Renal pelvis (tissue), 4 donors: ENCODE results near the gene MAP3K7. TPM values are rescaled to one million over a fixed set of nuclear protein-coding genes. Genes with fewer than 3 reads are reported as not detected.
"Not testable (repeated sequence)": the region's sequence is repeated elsewhere in the genome, so short reads cannot be mapped to it uniquely, and the experiment has no call there.

Experiments
- DNase-seq: peaks from one replicate; pipeline ENCODE4 v3.0.0-alpha.2; 2013
- polyA plus RNA-seq, 3 donors: library from polyadenylated mRNA; unstranded; fragments of 120-200 nt; gene quantifications; one replicate each; pipeline ENCODE4 v1.2.1, GENCODE V29; 2013; ENCODE audit not compliant: insufficient read length in 3 of 3

Gene MAP3K7
- polyA plus RNA-seq, 3 donors: 44.1 to 50.2 (median 48.8) TPM

DNA sequence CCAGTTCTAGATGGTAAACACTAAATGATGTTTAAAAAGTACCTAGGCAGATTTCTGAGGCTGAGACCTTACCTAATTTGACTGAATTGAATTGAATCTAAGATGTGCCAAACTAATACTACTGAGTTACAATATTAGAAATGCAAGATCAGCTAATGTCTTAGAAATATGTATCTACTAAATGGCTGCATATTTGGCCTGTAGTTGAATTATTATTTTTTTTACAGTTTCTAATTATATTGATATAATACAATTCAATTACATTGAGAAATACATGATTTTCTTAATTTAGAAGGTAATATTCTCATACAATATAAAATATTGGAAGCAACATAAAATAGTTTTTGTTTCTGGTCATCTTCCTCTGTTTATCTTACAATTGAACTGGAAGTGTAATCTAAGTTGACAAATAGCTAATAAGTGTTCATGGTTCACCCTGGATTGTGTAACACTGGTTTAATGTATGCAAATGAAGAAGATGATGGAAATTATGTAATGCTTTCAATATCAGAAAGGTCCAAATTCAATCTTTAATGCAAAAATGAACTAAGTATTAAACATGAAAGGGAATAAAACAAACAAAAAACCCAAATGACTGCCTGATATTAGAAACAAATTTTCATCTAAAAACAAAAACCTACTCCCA is 2.9 kb downstream of the MAP3K7 start:
- no peak for DNase-seq

DNA sequence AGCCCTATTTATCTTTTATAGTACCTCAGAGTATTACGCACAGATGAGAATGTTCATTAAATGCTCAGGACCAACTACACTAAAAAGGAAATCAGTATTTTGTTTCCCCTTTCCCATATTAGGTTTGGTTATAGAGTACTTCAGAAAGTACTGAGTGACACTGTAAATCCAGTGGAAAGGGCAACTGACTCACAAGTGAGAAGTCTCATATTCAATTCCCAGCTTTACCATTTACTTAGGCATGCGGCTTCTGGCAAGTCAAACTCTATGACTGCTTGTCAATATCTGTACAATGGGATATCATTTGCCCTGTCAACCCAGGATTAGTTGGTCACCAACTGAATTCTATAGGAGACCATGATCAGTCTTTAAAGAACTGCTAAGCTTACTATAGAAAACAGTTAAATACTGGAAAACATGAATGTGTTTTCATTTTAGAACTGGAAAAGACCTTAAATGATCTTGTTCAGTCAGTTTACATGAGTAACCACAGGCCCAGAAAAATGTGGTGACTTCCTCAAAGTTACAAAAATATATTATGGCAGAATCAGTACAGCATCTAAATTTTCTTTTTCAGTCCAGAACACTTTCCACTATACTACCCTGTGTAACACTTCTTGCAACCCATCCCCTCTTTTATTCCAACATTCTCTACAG is 3.6 kb downstream of the MAP3K7 start:
- no peak for DNase-seq

DNA sequence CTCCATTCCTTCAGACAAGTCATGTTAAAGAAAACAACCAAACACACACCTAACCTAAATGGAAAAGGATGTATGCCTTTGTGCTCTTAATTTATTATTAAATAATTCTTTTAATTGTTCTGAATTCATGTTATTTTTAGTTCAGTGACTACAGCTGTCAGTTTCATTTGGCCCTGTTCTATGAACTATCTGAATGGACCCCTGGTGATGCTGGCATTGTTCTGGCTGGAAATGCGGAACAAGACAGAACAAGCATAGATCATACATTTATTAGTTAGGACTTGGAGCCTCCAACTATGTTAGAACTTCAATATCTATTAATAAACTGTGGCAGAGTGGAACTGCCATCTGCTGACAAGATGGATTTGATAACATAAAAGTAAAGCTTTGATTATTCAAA is 5.7 kb downstream of the MAP3K7 start:
- no peak for DNase-seq

DNA sequence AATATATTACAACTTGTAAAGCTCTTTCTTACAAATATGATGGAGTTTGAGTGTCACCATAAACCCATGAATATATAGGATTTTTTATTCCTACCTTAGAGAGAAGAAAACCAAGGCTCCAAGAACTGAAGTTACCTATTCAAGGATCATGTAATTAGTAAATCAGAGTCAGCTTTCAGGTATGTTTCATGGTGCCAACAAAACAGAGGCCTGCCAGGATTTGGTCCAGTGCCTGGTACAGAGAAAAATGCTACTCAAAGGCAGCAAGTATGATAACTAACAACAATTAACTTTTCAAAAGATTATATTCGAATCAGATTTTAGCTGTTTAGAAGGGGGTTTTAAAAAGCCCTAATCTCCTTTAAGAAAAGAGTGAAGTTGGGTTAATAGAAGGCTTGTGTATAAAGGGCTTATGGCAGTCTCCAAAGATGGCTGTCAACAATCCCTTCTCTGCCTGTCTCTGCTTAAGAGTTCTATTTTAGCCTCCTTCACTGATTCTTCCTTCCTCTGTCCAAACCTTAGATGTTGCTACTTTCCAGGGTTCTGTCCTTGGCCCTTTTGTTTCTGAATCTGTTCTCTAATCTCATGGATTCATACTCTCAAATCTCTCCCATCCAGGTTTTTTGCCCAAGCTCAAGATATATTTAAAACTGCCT is 7.8 kb downstream of the MAP3K7 start:
- no peak for DNase-seq

DNA sequence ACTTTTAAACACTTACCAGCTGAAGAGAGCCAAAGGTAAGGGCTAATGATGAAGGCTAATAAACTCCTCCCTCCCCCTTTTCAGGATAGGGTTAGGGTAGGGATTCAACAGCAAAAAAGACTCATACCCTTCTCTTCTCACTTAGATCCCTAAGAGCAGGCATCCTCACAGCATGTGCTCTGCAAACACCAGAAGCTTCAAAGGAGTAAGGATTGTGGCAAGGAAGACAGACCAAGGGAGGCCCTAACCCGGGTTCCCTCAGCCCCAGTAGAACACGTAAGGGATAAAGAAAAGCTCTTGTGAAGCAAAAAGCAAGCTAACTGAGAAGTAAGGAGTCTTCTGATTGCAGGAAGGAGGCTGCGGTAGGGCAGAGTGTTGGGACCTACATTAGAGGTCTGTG is 11.6 kb downstream of the MAP3K7 start:
- DNase-seq: no peak

DNA sequence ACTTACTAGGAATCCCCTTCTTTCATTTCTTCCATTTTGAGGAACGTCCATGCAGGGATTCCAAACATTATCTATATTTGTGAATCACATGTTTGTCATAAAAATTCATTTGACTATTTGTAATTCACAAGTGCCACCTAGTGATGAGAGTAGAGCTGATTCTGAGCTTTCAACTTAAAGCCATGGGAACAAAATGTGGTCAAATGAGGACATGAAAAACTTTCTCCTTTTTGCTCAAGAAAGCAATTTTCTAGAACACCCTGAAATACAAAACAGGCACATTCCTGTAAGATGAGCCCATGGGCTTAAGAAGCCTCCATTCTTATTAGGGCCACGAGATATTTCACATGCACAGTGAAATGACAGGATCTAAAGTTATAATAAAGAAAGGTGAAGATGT is 12.3 kb downstream of the MAP3K7 start:
- DNase-seq: no peak

DNA sequence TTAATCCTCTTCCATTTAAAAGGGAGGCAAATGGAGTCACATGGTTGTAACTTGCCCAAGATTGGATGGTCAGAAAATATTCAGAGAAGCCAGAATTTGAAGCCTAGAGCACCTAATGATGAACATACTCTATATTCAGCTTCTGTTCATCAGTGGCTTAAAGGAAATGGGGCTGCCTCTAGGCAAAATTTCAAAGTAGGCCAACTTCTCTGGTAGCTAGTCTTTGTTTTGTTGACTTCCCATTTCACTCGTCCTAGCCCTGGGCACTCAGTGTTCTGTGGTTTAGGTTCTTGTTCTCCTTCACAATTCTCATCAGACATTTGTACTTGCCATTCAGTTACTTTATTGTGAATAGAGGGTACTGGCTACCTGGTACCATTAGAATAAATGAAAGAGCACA is 13.2 kb downstream of the MAP3K7 start:
- no peak for DNase-seq

DNA sequence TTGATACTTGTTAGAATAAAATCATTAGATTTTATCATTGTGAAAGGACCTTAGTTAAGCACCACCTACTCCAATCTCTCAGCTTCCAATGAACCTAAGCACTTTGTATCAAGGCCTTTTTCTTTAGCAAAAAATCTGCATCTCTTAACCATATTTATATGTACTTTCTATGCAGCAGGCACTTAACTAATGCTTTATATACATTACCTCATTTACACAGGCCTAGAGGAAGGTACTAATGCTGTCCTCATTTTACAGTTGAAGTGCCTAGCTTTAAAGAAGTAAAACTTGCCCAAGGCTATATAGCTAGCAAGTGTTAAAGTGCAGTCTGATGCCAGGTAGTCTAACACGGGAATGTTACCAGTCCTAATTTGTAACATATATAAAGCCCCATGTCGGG is 14.0 kb downstream of the MAP3K7 start:
- DNase-seq: no peak

DNA sequence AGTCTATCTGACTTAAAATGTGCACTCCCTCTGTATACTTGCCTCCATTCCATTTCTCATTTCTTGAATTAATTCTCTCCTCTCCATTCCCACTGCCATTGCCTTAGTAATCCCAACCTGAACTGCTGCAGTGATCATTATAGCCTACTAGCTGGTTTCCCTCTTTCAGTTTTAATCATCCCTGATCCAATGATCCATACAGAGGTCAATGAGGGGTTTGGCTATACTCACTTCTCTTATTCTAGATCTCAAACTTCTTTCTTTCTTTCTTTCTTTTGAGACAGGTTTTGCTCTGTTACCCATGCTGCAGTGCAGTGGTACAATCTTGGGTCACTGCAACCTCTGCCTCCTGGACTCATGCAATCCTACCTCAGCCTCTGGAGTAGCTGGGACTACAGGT is 17.6 kb downstream of the MAP3K7 start:
- no peak for DNase-seq

DNA sequence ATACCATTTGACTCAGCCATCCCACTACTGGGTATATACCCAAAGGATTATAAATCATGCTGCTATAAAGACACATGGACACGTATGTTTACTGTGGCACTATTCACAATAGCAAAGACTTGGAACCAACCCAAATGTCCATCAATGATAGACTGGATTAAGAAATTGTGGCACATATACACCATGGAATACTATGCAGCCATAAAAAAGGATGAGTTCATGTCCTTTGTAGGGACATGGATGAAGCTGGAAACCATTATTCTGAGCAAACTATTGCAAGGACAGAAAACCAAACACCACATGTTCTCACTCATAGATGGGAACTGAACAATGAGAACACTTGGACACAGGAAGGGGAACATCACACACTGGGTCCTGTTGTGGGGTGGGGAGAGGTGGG is 19.2 kb downstream of the MAP3K7 start:
- not testable (repeated sequence) for DNase-seq

DNA sequence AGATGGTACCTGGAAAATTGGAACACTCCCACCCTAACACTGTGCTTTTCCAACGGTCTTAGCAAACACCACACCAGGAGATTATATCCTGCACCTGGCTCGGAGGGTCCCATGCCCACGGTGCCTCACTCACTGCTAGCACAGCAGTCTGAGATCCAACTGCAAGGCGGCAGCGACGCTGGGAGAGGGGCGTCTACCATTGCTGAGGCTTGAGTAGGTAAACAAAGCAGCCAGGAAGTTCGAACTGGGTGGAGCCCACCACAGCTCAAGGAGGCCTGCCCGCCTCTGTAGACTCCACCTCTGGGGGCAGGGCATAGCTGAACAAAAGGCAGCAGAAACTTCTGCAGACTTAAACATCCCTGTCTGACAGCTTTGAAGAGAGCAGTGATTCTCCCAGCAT is 24.5 kb downstream of the MAP3K7 start:
- DNase-seq: not testable (repeated sequence)

DNA sequence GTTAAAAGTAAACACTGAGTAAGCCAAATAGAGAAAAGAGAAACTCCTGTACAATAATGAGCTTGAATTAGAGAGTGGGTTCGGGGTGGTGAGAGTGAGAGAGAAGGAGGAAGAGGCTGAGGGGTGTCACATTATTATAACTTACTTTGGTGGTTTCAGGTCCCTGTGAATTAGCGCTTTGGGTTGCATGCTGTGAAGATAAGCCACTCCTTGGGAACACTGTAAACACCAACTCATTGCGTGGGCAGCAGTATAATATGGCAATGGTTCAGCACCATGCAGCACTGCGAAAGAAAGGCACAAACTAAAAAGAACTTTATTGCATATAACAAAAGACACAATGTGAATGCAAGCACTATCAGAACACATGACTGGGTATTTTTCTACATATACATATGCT is 26.9 kb downstream of the MAP3K7 start:
- DNase-seq: no peak

DNA sequence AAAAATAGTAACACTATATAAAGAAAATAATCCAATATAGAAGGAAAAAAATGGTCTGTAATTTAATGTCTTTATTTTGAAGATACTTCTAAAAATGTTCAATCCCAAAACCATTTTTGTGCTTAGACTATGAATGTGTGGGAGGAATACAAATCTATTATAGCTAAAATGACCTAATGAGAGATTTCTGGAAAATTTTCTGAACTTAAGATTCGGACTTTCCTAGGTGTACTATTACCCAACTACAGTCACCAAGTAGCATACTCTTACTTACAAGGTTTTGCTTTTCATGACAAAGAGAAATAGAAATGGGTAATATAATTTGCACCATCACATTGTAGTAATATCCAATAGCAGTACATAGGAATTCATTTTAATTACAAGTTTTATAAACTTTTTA is 29.9 kb downstream of the MAP3K7 start:
- DNase-seq: no peak

DNA sequence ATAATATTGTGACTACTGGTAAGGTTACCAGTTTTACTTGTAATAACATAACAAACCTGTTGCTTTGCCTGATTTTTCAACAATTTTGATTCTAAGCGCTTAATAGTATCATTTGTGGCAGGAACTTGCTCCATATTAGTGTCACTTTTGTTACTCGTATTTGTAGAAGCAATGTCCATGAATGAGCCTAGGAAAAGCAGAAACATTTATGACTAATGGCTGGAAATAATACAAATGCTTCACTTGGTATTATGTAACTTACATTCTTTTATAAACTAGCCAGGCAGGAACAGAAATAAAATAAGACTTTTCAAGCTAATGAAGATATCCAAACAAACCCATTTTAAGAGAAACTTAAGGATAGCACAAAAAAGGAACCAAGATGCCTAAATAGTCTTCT is 38.9 kb downstream of the MAP3K7 start:
- DNase-seq: no peak

DNA sequence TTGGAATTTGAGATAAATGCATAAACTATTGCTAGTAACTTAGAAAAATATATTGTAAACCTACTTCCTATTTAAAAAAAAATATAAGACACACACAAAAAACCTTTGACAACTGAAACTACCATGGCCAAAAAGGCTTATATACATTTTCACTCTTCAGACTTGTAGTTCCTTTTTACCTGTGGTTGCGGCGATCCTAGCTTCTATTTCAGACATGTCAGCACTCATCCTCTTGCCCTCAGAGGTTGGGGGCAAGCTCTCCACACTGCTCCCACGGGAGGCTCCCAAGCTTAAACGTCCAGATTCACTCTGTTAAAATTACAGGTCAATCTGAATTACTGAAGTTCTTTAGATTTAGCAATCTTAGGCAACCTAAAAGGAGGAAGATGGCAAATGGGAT is 39.8 kb downstream of the MAP3K7 start:
- no peak for DNase-seq

DNA sequence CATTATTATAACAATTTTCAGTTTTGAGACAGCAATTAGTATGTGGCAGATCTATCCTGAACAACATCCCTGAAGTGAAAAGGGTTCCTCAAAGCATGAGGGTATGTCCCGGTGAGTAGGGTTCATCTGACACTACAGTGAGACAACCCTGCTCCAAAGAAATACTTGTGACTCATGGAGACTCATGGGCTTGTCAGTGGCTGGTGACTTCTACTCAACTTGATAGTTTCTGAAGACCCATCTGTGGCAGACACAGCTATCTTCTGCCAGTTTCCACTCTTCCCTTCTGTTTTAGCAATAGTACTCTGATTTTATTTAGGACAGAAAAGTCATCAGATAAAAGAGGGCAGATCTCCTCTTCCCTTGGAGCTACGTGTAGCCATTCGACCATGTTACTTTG is 41.4 kb downstream of the MAP3K7 start:
- DNase-seq: no peak

DNA sequence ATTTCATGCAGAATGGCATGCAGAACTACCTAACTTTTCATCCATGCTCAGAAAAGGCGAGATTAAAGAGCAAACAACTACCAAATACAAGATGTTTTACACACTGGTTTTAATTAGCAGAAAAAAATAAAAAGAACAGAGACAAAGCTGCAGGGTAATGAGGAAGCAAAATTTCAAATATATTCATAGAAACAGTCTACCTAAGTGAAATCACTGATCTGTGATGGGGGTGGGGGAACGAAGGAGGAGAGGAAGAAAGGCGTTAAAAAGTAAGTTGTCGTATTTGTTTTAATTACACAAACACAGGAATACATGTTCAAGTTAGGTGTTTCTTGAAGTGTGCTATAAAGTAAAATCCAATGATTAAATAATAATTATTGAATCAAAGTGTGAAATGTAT is 42.1 kb downstream of the MAP3K7 start:
- no peak for DNase-seq

DNA sequence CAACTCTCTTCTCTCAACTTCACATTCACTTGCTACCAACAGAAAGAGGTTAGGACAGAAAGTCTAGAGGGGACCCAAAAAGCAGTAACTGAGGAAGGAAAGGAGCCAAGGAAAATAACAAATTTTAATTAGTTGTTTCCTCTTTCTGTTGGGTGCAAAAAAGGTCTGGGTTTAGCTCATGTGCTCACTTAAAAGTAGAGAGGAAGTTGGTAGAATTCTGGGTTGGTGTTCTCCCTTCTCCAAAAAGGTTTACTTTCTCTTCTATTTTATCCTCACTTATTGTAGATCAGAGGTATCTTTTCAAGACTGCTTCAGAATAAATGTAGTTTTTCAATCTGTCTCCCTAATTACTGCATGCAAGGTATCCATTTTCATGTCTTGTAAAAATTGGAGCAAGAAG is 42.8 kb downstream of the MAP3K7 start:
- no peak for DNase-seq

DNA sequence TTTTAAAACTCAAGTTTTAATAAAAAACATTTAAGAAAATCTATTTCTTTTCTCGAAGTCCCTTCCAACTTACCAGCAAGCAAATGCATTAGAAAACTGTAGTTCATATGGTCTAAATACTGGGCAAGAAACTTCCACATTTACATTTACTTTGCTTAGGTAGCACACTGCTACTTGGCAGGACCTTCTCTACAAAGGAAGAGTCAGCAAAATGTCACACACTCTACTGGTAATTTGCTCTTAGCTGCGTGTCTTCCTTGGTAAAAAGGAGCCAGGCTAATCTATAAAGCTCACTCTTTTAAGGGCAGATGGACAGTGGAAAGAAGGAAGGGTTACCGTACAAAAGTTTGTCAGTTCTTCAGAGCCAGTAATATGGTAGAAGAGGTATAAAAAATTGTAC is 45.7 kb downstream of the MAP3K7 start:
- no peak for DNase-seq

DNA sequence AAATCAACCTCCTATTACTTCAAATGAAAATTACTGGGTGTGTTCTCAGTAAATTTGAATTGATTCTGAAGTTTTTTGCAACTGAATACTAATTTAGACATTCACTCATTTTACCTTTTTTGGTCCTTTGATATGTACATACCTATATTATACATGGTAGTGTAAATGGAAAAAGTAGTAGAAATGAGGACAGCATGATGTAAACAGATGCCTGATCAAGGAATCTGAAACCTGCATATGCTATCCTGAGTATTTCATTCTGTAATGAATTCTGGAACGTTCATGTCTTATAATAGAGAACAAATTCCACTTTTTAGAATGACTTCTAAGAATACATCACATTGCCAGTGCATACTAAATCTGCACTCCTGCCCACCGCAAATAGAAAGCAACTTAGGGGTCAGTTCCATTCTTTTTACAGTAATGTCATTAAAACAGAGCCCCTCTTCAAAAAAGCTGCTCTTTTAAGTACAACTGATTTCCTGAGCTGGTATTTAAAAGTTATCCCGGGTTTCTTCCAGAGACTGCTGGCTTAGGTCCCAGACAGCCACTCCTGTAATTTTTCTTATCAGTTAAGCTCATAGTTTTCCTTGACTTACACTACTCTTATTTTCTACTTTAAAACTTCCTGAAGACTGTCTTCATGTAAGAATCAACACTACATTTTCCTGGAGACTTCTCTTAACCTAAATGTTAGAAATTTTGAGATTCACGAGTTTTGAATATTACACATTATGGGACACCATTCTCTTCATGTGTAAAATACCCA is 48.4 kb downstream of the MAP3K7 start:
- DNase-seq: no peak

DNA sequence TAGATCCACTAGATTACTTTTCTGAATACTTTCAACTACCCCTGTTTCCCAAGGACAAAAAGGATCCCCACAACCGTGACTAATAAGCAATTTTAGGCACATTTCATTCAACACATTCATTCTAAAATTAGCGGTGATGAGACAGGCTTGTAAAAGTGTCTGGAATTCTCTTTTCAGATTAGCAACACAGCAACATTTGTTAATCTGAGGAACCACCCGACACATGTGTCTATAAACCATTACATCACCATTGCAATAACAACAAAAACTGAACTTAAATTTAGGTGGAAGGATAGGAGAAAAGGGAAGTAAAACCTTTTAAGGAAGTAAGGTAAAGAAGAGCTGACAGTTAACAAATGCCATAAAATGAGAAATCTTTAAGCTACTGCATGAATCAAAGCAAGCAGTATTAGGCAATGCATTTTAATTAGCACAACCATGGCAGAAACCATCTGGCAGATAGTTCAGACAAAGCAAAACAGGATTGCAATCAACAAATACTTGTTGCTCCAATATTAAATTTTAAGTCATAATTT is 49.1 kb downstream of the MAP3K7 start:
- no peak for DNase-seq

DNA sequence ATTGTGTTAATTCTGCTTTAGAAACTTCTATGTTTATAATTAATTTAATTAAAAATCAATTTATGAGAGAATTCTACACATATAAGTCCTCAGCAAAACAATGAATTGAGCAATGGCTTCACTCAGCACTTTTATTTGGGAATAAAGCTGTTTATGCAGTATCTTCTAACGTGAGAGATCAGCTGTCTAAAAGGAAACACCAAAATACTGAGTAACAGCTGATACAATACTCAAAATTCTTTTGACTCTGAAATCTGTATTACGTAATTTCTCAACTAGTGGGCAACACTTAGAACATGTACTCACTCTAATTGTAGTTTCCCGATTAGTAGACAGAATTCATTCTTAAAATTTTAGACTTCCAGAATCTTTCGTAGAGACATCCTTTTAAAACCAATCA is 49.8 kb downstream of the MAP3K7 start:
- no peak for DNase-seq

DNA sequence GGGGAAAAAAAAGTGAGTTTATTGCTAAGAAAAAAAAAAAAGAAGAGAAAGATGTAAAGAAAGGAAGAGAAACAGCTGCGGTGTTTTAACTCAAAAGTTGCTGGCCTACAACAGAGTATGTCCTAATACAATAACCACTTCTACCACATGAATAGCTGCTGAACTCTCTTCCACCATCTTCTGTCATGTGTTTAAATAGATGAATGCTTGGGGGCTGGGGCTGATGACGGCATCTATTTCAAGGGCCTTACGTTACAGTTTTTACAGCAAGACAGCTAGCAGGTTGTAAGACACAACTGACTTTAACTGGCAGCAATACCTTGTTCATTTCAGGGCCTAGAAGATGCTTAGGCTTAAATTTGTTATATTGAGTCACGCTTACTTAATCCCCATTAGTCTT is 50.4 kb downstream of the MAP3K7 start:
- no peak for DNase-seq
